ENCODE data around the gene TRPM3. TPM values are rescaled to one million over a fixed set of nuclear protein-coding genes. Genes with fewer than 3 reads are reported as not detected.

The TRPM3 gene
- total and polyA plus RNA-seq, 2 donors (not counting 1 experiment from before 2014, with no cell fraction given): not detected

DNA sequence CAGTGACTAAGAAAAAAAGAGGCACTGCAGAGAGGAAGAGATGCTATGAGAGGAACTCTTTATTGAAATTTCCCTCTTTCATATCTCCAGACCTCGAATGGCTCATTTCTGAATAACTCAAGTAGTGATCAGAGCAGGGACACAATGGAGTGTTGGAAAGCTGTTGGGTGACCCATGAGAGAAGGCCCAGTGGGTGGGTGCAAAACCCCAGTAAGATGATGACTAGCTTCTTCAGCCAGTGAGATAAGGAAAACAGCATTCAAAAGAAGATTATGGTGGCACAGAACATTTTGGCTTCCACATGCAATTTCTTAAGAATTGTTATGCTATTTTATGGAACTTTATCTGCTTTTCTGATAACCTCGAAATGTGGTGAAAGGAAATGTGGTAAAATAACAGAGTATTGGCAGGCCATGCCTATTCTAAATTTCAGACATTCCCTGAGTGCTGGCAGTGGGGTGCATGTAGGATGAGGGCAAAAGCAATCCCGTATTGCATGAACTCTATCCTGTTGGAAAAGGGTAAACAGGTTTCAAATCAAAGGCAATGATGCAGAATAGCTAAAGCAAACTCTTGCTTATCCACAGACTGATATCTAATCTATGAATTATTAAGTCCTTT, 579.0 kb downstream of the TRPM3 start:
- Mint-ChIP-seq H3K4me1 (no peaks in the 10 kb centered on the region), H3K27me3 (peaks cover 5% of the 10 kb centered on the region), H3K4me3 (no peak overlapping the region), H3K27ac (no peak overlapping the region), H3K9me3 (ENCODE audit: insufficient read depth) (no peaks in the 10 kb centered on the region)
- H3K9me3 ChIP-seq (ENCODE audit: control extremely low read depth in 1 of 3, control insufficient read depth in 2 of 3, insufficient read depth in 1 of 3, low read length in 2 of 3): no peaks in the 10 kb centered on the region
- H3K9ac ChIP-seq (ENCODE audit: low read length): no peak overlapping the region
- H2AFZ ChIP-seq (ENCODE audit: insufficient read depth, low read depth, low read length, poor library complexity, severe bottlenecking): no peak overlapping the region
- H3K27ac ChIP-seq (ENCODE audit: low read length in 2 of 2): no peak overlapping the region
- H3K4me2 ChIP-seq (replicated peaks; ENCODE audit: low read depth, low read length, poor library complexity, severe bottlenecking): no peak overlapping the region
- H3K36me3 ChIP-seq (replicated peaks in 1 of 2; ENCODE audit: control extremely low read depth in 1 of 2, control insufficient read depth in 1 of 2, extremely low read depth in 1 of 2, insufficient read depth in 2 of 2, low read length in 1 of 2): no peaks in the 10 kb centered on the region
- no peaks in the 10 kb centered on the region for H3K79me2 ChIP-seq (ENCODE audit: control insufficient read depth, insufficient read depth, low read length)
- H3K4me1 ChIP-seq (ENCODE audit: control insufficient read depth in 2 of 2, insufficient read depth in 2 of 2, low read length in 2 of 2): no peaks in the 10 kb centered on the region
- peaks cover 0 to 2% (median 0%) of the 10 kb centered on the region in 4 experiments for H3K27me3 ChIP-seq (replicated peaks in 1 of 4; ENCODE audit: control extremely low read depth in 1 of 4, control insufficient read depth in 3 of 4, insufficient read depth in 4 of 4, low read length in 3 of 4)
- WGBS (ENCODE audit: insufficient coverage): no CpG with 5 or more reads among the region's 3 CpGs
- no peaks in the 10 kb centered on the region for H4K20me1 ChIP-seq (ENCODE audit: control insufficient read depth, insufficient read depth, low read length, poor library complexity, severe bottlenecking)
- intact Hi-C loops (cut with micrococcal nuclease): no loop called here
- ChIA-PET POLR2A (no interaction called here), CTCF (interaction anchor here (0.8 kb wide), 1 partner anchor 78 kb away, joined by 3 read pairs; no protein-coding TSS in a partner anchor)
- ATAC-seq (ENCODE audit: low read depth) (no peak), DNase-seq (no peak)
- TF ChIP-seq EZH2 (IDR thresholded peaks at IDR 0.05; ENCODE audit: borderline replicate concordance, insufficient read depth, low read depth, low read length, poor library complexity, severe bottlenecking): no peak
- H3K4me3 ChIP-seq (ENCODE audit: control extremely low read depth in 1 of 5, extremely low read depth in 1 of 5, insufficient read depth in 1 of 5, low read depth in 2 of 5, low read length in 4 of 5): no peak overlapping the region

DNA sequence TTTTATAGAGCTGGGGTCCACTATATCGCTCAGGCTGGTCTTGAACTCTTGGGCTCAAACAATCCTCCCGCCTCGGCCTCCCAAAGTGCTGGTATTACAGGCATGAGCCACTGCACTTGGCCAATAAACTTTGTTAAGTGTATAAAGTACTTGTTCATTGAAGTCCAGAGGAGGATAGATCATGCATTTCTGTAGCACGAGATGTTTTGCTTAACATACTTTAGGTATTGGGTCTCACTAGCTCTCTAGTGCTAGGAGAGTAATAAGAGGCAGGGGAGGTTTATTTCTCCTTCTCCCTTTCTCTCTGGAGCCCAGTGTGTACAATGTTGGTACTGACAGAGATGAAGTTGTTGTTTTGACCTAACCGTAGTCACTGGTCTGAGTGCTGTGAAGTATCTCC, 581.4 kb downstream of the TRPM3 start:
- Histone ChIP-seq H3K4me2 (replicated peaks; ENCODE audit: low read depth, low read length, poor library complexity, severe bottlenecking) (no peak overlapping the region), H3K27ac (ENCODE audit: low read length in 2 of 2) (no peak overlapping the region), H3K4me1 (ENCODE audit: control insufficient read depth in 2 of 2, insufficient read depth in 2 of 2, low read length in 2 of 2) (no peaks in the 10 kb centered on the region), H3K9ac (ENCODE audit: low read length) (no peak overlapping the region), H3K79me2 (ENCODE audit: control insufficient read depth, insufficient read depth, low read length) (no peaks in the 10 kb centered on the region), H3K36me3 (replicated peaks in 1 of 2; ENCODE audit: control extremely low read depth in 1 of 2, control insufficient read depth in 1 of 2, extremely low read depth in 1 of 2, insufficient read depth in 2 of 2, low read length in 1 of 2) (no peaks in the 10 kb centered on the region), H3K27me3 (replicated peaks in 1 of 4; ENCODE audit: control extremely low read depth in 1 of 4, control insufficient read depth in 3 of 4, insufficient read depth in 4 of 4, low read length in 3 of 4) (peaks cover 0 to 2% (median 0%) of the 10 kb centered on the region in 4 experiments), H4K20me1 (ENCODE audit: control insufficient read depth, insufficient read depth, low read length, poor library complexity, severe bottlenecking) (no peaks in the 10 kb centered on the region), H3K4me3 (ENCODE audit: control extremely low read depth in 1 of 5, extremely low read depth in 1 of 5, insufficient read depth in 1 of 5, low read depth in 2 of 5, low read length in 4 of 5) (no peak overlapping the region), H2AFZ (ENCODE audit: insufficient read depth, low read depth, low read length, poor library complexity, severe bottlenecking) (no peak overlapping the region), H3K9me3 (ENCODE audit: control extremely low read depth in 1 of 3, control insufficient read depth in 2 of 3, insufficient read depth in 1 of 3, low read length in 2 of 3) (no peaks in the 10 kb centered on the region)
- CTCF ChIA-PET: no interaction called here
- H3K4me3 Mint-ChIP-seq: no peak overlapping the region
- peaks cover 11% of the 10 kb centered on the region for H3K27me3 Mint-ChIP-seq
- ATAC-seq (ENCODE audit: low read depth) (no peak), DNase-seq (no peak)
- H3K27ac Mint-ChIP-seq: no peak overlapping the region
- POLR2A ChIA-PET: interaction anchor here (0.6 kb wide), 1 partner anchor 43 kb away, joined by 3 read pairs; no protein-coding TSS in a partner anchor
- 94% methylated on average over 3 of the region's 5 CpGs for WGBS (ENCODE audit: insufficient coverage)
- no peaks in the 10 kb centered on the region for H3K4me1 Mint-ChIP-seq
- TF ChIP-seq, protein P1, sequence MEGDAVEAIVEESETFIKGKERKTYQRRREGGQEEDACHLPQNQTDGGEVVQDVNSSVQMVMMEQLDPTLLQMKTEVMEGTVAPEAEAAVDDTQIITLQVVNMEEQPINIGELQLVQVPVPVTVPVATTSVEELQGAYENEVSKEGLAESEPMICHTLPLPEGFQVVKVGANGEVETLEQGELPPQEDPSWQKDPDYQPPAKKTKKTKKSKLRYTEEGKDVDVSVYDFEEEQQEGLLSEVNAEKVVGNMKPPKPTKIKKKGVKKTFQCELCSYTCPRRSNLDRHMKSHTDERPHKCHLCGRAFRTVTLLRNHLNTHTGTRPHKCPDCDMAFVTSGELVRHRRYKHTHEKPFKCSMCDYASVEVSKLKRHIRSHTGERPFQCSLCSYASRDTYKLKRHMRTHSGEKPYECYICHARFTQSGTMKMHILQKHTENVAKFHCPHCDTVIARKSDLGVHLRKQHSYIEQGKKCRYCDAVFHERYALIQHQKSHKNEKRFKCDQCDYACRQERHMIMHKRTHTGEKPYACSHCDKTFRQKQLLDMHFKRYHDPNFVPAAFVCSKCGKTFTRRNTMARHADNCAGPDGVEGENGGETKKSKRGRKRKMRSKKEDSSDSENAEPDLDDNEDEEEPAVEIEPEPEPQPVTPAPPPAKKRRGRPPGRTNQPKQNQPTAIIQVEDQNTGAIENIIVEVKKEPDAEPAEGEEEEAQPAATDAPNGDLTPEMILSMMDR (IDR thresholded peaks at IDR 0.05): no peak
- no peak for TF ChIP-seq EZH2 (IDR thresholded peaks at IDR 0.05; ENCODE audit: borderline replicate concordance, insufficient read depth, low read depth, low read length, poor library complexity, severe bottlenecking)
- intact Hi-C loops (cut with micrococcal nuclease): no loop called here
- no peaks in the 10 kb centered on the region for H3K9me3 Mint-ChIP-seq (ENCODE audit: insufficient read depth)
